T-helper 1 cell treated with Interleukin-12 subunit alpha and Interleukin-12 subunit beta and Interleukin-4 antibody, amounts not matched to agents 30 μg/mL and 1 μg/mL, for 36 hours (primary cell): ENCODE data around the gene LCOR.
"Not testable (repeated sequence)": the region's sequence is repeated elsewhere in the genome, so short reads cannot be mapped to it uniquely, and the experiment has no call there.

Experiments used
- H3K27ac Mint-ChIP-seq: one replicate; pipeline ENCODE4 v1.8.0; 2021; ENCODE audit warnings: mild to moderate bottlenecking, mixed read lengths
- H3K27me3 Mint-ChIP-seq: one replicate; pipeline ENCODE4 v1.8.0; 2021; ENCODE audit warnings: low read depth, mixed read lengths
- H3K36me3 Mint-ChIP-seq: one replicate; pipeline ENCODE4 v1.8.0; 2021; ENCODE audit warnings: low read depth, mixed read lengths
- H3K4me1 Mint-ChIP-seq: one replicate; pipeline ENCODE4 v1.8.0; 2021; ENCODE audit warnings: low read depth, mixed read lengths
- H3K4me3 Mint-ChIP-seq: one replicate; pipeline ENCODE4 v1.8.0; 2021; ENCODE audit warnings: mild to moderate bottlenecking, moderate library complexity, mixed read lengths
- H3K9me3 Mint-ChIP-seq: one replicate; pipeline ENCODE4 v1.8.0; 2021; ENCODE audit warnings: mixed read lengths

LCOR gene

DNA sequence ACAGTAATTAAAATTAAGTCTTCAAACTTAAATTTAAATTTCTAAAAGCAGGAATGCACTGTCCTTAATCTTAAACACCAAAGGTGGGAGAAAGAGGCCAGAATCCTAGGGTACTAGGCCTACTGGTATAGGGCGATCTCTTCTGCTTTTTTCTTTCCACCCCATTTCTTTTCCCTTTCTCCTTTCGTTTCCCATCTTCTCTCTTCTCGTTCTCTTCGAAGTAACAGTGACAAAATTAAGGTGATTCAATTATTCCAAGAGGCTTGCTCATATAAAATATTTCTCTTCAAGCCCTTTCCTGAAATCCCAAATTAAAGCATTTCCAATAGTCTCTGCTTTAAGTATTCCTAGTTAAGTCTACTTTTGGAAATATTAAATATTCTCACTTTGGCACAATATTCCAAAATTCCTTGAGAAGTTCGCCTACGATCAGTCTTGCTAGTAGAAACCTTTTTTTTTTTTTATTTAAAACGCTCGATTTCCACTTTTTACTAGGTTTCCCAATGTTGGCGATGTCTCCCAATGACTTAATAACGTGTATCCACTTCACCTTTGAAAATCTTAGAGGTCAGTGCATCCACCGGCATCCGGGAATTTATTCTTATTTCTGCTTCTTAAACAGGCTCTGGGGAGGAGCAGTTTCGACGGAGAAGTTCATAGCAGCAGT is 765 bp upstream of the LCOR start:
- Mint-ChIP-seq H3K9me3 (no peaks in the 10 kb centered on the region), H3K4me1 (peaks cover 37% of the 10 kb centered on the region)

DNA sequence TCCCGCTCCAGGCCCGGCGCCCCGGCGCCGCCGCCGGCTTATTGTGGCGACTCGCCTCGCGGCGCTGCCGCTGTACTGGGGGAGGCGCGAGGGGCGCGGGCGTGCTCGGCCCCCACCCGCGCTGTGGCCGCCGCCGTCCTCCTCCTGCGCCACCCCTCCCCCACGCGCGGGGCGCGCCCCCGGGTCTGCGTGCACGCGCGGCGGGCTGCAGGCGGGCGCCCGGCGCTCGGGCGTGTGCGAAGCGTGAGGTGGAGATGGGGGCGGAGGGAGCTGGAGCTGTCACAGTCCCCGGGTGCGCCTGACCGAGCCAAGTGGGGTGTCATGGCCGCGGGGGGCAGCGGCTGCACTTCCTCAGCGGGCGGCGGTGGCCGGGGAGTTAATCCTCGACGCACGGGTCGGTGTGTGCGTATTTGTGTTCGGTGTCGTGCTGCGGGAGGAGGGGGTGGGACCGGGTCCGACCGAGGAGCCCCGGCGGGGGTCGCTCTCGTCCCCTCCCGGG is 672 bp downstream of the LCOR start:
- H3K27ac Mint-ChIP-seq: peak overlapping the region; percentile 84
- H3K4me3 Mint-ChIP-seq: peak overlapping the region; percentile 89
- H3K9me3 Mint-ChIP-seq: no peaks in the 10 kb centered on the region
- peaks cover 43% of the 10 kb centered on the region for H3K4me1 Mint-ChIP-seq
- no peaks in the 10 kb centered on the region for H3K27me3 Mint-ChIP-seq
- H3K36me3 Mint-ChIP-seq: peaks cover 3% of the 10 kb centered on the region

More for the DNA sequence above, 765 bp upstream of the LCOR start:
- Mint-ChIP-seq H3K27ac (peak overlapping the region; percentile 93), H3K27me3 (no peaks in the 10 kb centered on the region), H3K4me3 (peak overlapping the region; percentile 86), H3K36me3 (peaks cover 3% of the 10 kb centered on the region)

DNA sequence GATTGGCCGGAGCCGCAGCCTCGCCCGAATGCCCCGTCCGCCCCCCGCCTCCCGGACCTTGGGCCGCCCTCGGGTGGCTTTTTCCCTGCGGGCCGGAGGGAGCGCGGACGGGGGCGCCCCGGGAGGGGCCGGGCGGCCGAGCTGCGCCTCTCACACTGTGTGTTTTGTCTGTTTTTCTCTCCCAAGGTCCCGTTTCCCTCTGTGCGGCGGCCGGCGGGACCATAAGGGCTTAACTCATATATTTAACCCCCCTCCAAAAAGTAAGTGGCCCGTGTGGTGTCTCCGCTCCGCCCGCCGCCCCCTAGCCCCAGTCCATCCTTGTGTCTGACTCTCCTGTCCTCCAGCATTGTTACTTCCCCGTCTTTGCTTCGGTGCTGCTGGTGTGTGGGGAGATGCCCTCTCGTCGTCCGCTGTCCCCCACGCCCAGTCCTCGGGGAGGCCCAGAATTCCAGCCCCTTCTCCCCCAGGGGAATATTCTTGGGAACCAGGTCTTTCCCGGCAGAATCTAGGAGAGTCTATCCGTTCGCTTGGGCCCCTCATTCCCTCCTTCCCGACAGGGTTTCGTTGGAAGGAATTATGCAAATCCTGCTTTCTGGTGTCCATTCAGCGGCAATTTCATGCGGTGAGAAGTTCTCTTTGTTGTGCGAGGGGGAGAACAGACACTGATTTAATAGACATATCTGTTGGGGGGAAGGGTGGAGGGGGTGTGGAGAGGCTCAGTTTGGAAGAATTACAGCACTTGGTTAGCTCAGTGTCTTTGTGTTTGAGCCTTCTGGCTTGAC is 1.3 kb downstream of the LCOR start:
- H3K27me3 Mint-ChIP-seq: no peaks in the 10 kb centered on the region
- H3K36me3 Mint-ChIP-seq: peaks cover 3% of the 10 kb centered on the region
- peak overlapping the region; percentile 84 for H3K27ac Mint-ChIP-seq
- no peaks in the 10 kb centered on the region for H3K9me3 Mint-ChIP-seq
- H3K4me3 Mint-ChIP-seq: peak overlapping the region; percentile 88
- H3K4me1 Mint-ChIP-seq: peaks cover 46% of the 10 kb centered on the region

GRCh38 chr10:96834120-96834519 is 2.0 kb downstream of the LCOR start:
- Mint-ChIP-seq H3K27me3 (no peaks in the 10 kb centered on the region), H3K4me3 (peak overlapping the region; percentile 88), H3K9me3 (no peaks in the 10 kb centered on the region), H3K4me1 (peaks cover 49% of the 10 kb centered on the region), H3K27ac (peak overlapping the region; percentile 84), H3K36me3 (peaks cover 3% of the 10 kb centered on the region)

DNA sequence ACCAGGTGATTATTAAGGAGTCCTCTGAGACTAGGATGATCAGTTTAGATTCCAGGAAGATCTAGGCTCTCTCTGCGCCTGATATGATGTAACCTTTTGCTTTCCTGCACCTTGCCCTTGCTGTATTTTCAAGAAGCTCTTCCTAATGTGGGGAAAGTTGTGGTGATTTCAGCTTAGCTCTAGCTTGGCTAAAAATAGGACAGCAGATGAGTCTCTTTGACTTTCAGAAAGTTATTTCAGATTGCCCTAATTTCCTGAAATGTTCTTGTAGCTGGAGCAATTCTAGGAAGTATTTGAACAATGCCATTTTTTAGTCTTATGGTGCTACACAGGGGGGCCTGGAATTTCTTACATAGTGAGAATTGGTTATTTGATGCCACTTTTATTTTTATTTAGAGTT is 3.8 kb downstream of the LCOR start:
- Mint-ChIP-seq H3K27ac (no peak overlapping the region), H3K27me3 (no peaks in the 10 kb centered on the region), H3K9me3 (no peaks in the 10 kb centered on the region), H3K4me3 (peak overlapping the region; percentile 47), H3K4me1 (peaks cover 47% of the 10 kb centered on the region), H3K36me3 (peaks cover 3% of the 10 kb centered on the region)

- no peak overlapping the region for H3K4me3 Mint-ChIP-seq
Measured at GRCh38 chr10:96838529-96838928, 6.4 kb downstream of the LCOR start.

GRCh38 chr10:96840841-96841518 is 8.9 kb downstream of the LCOR start:
- H3K27ac Mint-ChIP-seq: no peak overlapping the region
- no peak overlapping the region for H3K4me3 Mint-ChIP-seq
- H3K36me3 Mint-ChIP-seq: no peaks in the 10 kb centered on the region
- H3K9me3 Mint-ChIP-seq: no peaks in the 10 kb centered on the region
- no peaks in the 10 kb centered on the region for H3K27me3 Mint-ChIP-seq
- peaks cover 36% of the 10 kb centered on the region for H3K4me1 Mint-ChIP-seq

More at GRCh38 chr10:96838529-96838928, 6.4 kb downstream of the LCOR start:
- Mint-ChIP-seq H3K36me3 (peaks cover 3% of the 10 kb centered on the region), H3K4me1 (peaks cover 46% of the 10 kb centered on the region), H3K27ac (no peak overlapping the region), H3K27me3 (no peaks in the 10 kb centered on the region), H3K9me3 (no peaks in the 10 kb centered on the region)

DNA sequence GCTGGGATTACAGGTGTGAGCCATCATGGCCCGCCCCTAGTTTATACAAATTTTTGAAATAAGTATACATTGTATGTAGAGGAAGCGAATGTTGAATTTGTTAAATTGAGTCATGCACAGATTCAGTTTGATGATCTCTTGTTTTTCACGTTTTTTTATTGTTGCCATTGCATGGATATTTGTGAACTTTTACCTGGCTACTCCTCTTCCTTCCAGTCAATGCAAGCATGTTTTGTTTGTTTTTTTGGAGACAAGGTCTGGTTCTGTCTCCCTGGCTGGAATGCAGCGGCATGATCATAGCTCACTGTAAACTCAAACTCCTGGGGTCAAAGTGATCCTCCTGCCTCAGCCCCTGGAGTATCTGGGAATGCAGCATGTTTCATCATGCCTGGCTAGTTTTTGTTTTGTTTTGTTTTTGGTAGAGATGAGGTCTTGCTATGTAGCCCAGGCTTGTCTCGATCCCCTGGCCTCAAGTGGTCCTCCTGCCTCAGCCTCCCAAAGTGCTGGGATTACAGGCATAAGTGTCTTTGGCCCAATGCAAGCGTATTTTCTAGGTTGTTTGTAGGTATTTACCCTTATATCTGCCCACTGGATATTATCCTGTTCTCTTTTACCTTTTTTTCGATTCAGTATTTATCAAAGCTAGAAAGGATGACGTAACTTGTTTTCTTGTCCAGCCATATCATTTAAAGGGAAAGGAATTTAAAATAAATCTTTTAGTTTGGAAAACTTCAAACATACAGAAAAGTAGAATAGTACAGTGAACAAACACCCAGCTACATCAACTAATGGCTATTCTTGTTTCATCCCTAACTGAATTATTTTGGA is 11.0 kb downstream of the LCOR start:
- Mint-ChIP-seq H3K27ac (no peak overlapping the region), H3K4me3 (no peak overlapping the region), H3K4me1 (peaks cover 27% of the 10 kb centered on the region), H3K9me3 (no peaks in the 10 kb centered on the region), H3K27me3 (no peaks in the 10 kb centered on the region), H3K36me3 (no peaks in the 10 kb centered on the region)

GRCh38 chr10:96843823-96844222 is 11.7 kb downstream of the LCOR start:
- H3K4me3 Mint-ChIP-seq: no peak overlapping the region
- H3K27ac Mint-ChIP-seq: no peak overlapping the region
- peaks cover 23% of the 10 kb centered on the region for H3K4me1 Mint-ChIP-seq
- no peaks in the 10 kb centered on the region for H3K27me3 Mint-ChIP-seq
- no peaks in the 10 kb centered on the region for H3K9me3 Mint-ChIP-seq
- no peaks in the 10 kb centered on the region for H3K36me3 Mint-ChIP-seq

DNA sequence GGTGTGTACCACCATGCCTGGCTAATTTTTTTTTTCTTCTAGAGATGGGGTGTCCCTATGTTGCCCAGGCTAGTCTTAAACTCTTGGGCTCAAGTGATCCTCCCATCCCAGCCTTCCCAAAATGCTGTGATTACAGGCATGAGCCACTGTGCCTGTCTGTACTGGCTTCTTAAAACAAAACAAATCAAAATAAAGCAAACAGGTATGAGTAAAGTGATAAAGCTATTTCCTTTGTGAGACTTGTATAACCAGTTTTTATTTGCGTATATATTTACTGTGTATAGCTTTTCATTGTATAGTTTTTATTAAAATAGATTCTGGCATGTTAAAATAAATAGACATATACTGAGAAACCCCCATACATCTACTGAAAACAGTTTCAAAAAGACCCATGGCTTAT is 14.3 kb downstream of the LCOR start:
- H3K9me3 Mint-ChIP-seq: no peaks in the 10 kb centered on the region
- H3K27ac Mint-ChIP-seq: no peak overlapping the region
- no peak overlapping the region for H3K4me3 Mint-ChIP-seq
- peaks cover 18% of the 10 kb centered on the region for H3K4me1 Mint-ChIP-seq
- H3K36me3 Mint-ChIP-seq: peaks cover 7% of the 10 kb centered on the region
- H3K27me3 Mint-ChIP-seq: no peaks in the 10 kb centered on the region

DNA sequence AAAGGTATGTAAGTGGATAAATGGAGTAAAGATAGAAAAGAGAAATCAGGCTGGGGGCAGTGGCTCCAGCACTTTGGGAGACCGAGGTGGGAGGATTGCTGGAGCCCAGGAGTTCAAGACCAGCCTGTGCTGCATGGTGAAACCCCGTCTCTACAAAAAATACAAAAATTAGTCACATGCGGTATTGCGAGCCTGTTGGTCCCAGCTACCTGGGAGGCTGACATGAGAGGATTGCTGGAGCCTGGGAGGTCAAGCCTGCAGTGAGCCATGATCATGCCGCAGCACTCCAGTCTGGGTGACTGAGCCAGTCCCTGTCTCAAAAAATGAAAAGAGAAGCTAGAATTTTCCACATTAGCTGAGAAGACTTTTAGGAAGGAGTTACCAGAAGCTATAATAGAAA is 14.8 kb downstream of the LCOR start:
- H3K9me3 Mint-ChIP-seq: no peaks in the 10 kb centered on the region
- H3K4me3 Mint-ChIP-seq: no peak overlapping the region
- H3K27me3 Mint-ChIP-seq: no peaks in the 10 kb centered on the region

DNA sequence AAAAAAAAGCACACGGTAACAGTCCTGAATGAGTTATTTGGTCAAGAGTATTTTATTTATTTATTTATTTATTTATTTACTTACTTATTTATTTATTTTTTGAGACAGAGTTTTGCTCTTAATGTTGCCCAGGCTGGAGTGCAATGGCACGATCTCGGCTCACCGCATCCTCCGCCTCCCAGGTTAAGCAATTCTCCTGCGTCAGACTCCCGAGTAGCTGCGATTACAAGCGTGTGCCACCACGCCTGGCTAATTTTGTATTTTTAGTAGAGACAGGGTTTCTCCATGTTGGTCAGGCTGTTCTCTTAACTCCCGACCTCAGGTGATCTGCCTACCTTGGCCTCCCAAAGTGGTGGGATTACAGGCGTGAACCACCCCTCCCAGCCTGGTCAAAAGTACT is 15.3 kb downstream of the LCOR start:
- not testable (repeated sequence) for H3K4me3 Mint-ChIP-seq, H3K27ac Mint-ChIP-seq, H3K36me3 Mint-ChIP-seq, H3K9me3 Mint-ChIP-seq, H3K27me3 Mint-ChIP-seq
- peaks cover 18% of the 10 kb centered on the region for H3K4me1 Mint-ChIP-seq

More for the DNA sequence above, 14.8 kb downstream of the LCOR start:
- Mint-ChIP-seq H3K4me1 (peaks cover 18% of the 10 kb centered on the region), H3K36me3 (peaks cover 8% of the 10 kb centered on the region), H3K27ac (no peak overlapping the region)

DNA sequence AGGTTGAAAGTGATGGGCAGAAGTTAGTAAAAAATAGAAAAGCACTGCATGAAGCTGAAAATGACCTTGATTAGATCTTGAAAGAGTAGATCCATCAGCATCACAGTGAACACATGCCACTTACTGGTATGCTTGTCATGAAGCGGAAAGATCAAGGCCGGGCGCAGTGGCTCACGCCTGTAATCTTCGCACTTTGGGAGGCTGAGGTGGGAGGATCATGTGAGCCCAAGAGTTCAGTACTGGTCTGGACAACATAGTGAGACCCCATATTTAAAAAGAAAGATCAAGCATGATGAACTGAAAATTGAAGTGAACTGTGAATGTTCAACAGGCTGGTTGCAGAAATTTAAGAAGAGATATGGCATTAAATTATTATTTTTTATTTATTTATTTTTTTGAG is 18.0 kb downstream of the LCOR start:
- H3K4me1 Mint-ChIP-seq: peaks cover 5% of the 10 kb centered on the region
- H3K4me3 Mint-ChIP-seq: no peak overlapping the region
- H3K27ac Mint-ChIP-seq: no peak overlapping the region
- no peaks in the 10 kb centered on the region for H3K27me3 Mint-ChIP-seq
- no peaks in the 10 kb centered on the region for H3K9me3 Mint-ChIP-seq
- H3K36me3 Mint-ChIP-seq: peaks cover 11% of the 10 kb centered on the region

DNA sequence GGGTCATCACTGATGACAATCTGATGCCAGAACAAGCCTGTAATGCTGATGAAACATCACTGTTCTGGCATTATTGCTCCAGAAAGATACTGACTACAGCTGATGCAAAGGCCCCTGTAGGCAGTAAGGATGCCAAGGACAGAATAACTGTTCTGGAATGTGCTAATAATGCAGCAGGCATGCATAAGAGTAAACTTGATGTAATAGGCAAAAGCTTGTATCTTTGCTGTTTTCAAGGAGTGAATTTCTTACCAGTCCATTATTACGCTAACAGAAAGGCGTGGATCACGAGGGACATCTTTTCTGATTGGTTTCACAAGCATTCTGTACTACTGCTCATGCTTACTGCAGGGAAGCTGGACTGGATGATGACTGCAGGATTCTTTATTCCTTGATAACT is 18.7 kb downstream of the LCOR start:
- Mint-ChIP-seq H3K36me3 (peaks cover 11% of the 10 kb centered on the region), H3K4me1 (peaks cover 5% of the 10 kb centered on the region), H3K27me3 (no peaks in the 10 kb centered on the region), H3K4me3 (no peak overlapping the region), H3K9me3 (no peaks in the 10 kb centered on the region), H3K27ac (no peak overlapping the region)
